Activated CD4-positive, alpha-beta T cell treated with anti-CD3 and anti-CD28 coated beads, Interleukin-10, Interleukin-2, amounts not matched to agents 100 ng/mL and 50 ng/mL, durations not matched to agents 16 hours and 8 hours (primary cell): ENCODE data around the gene TSR2.
"Not testable (repeated sequence)": the region's sequence is repeated elsewhere in the genome, so short reads cannot be mapped to it uniquely, and the experiment has no call there.

Source experiments
- DNase-seq: peaks from one replicate; pipeline ENCODE4 v3.0.0-alpha.2; 2020

Gene TSR2

DNA sequence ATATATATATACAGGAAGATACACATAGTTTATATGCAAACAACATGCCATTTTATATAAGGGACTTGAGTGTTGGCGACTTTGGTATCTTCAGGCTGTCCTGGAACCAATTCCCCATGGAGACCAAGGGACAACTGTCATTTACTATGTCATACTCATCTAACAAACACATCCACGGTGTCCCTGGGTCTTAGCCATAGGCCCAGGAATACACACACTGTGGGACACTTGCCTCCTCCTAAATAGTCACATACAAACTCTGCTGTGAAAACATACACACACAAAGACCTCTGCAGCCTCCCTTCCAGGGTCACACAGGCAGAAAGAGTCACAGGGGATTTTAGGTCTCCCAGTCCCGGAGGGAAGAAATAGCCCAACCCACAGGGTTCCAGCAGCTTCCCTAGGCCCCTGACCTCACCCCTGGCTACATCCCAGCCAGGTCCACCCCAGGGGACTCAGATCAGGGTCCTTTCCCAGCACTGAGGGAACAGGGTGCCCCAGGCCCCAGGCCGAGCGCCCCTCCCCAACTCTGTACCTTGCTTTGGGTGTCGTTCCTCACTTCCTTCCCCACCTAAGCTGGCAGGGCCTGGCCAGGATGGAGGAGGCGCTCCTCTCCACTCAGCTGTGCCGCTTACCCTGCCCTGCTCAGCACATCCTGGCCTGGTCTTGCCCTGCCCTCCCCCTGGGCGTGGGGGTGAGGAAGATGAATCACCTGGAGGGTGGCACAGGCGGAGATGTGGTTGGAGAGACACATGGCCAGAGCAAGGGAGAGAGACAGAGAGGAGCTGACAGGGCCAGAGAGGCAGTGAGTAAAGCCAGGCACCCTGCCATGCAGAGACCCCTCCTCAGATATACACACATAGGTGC is 34.0 kb downstream of the TSR2 start:
- no peak for DNase-seq

DNA sequence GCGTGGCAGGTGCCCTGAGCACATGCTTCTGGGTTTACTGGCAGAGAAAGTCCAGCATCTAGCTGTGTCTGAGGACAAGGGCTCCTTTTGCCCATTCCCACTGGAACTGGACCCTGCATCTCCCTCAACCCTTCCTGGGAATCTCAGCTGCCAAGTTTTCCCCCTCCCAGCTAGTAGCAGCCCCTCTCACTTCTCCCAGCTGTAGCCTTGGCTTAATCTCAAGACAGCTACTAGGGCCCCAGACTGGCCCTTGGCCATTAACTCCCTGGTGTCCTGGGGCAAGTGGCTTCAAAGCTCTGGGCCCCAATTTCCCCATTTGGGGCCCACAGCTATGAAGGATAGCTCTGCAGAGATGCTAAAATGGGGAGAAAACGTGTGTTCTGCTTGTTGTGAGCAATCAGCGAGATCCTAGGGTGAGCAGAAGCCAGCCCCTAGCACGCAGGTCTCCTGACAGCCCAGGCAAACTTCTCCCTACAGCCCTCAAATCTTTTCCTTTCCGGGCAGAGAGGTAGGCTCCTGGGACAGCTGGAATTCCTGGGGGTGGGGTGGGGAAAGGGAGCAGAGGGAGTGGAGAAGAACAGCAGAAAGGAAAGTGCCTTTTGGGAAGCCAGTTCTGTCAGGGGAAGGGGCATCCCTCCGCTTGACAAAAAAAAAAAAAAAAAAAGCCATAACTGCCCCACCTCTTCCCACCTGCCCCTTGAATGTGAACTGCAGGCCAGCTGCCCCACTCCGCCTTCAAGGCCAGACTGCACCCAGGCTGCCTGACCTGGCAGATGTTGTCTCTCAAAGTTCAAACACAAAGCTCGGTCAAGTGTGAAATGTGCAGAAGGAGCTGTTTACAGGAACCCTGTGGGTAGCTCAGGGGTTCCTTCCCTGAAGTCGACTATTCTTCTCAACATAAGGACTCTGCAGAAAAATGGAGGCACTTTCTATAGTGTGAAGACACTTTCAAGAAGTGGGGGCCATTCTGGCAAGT is 39.2 kb downstream of the TSR2 start:
- DNase-seq: no peak

DNA sequence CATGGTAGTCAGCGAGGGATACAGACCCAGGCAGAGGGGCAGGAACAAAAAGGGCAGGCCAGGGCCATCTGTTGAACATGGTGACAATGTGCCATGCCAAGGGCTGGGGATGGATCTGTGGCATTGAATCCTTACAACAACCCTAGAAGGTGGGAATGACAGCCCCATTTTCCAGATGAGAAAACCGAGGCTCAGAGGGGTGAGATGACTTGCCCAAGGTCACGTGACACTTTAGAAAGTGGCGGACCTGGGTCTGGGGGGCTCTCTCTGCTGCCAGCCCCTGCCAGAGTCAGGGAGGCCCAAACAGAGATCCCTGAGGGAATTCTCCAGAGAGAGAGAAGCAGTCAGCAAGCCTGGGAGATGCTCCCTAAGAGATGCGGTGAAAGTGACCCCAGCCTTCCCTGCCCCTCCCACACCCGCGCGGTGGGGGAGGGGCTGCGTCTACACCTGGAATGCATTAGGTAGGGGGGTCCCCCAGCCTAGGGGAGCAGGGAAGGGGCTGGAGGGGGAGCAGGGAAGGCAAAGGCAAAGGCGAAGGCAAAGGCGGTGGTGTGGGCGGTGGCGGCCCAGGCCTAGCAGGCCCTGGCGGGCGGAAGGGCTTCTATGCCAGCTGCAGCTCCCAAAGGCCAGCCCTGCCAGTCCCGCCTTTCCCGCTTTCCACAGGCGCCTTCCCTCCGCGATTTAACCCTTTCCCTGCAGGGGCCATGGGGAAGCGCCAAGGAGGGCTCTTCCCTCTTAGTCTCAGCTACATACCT is 42.8 kb downstream of the TSR2 start:
- DNase-seq: no peak

DNA sequence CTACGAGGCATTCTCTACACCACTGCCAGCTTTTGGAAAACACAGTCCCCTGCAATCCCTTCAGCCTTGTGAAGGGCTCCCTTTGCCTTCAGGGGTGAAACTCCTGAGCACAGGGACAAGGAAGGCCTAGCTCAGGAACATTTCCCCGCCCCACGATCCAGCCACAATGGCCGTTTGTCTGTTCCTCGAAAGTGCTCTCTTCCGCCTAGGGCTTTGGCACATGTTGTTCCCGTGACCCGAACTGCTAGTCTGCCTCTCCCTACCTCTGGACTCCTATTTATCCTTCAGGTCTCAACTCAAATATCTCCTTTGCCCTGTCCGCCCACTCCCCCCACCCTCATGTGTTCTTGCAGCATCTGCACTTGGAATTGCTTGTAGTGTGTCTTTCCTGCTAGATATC is 43.7 kb downstream of the TSR2 start:
- no peak for DNase-seq

DNA sequence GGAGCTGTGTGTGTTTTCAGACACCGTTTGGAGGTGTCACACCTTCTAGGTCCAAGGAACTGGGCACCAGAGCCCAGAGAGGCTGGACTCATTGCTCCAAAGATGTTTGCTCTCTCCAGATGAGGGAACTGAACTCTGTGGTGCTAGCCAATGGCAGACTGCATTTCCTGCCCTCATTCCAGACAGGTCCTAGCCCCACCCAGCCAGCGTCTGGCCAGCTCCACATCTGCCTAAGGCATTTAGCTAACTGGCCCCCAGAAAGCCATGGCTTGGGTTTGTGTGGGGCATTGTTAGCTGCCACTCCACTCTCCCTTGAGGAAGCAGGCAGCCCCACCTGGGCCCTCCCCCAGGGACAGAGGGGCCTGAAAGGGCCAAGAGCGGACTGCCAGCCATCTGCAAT is 44.5 kb downstream of the TSR2 start:
- DNase-seq: no peak

DNA sequence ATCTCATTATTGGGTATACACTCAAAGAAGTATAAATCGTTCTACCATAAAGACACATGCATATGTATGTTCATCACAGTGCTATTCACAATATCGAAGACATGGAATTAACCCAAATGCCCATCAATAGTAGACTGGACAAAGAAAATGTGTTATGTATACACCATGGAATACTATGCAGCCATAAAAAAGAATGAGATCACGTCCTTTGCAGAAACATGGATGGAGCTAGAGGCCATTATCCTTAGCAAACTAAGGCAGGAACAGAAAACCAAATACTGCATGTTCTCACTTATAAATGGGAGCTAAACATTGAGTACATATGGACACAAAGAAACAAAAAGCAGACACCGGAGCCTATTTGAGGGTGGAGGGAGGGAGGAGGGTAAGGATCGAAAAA is 49.6 kb downstream of the TSR2 start:
- not testable (repeated sequence) for DNase-seq

DNA sequence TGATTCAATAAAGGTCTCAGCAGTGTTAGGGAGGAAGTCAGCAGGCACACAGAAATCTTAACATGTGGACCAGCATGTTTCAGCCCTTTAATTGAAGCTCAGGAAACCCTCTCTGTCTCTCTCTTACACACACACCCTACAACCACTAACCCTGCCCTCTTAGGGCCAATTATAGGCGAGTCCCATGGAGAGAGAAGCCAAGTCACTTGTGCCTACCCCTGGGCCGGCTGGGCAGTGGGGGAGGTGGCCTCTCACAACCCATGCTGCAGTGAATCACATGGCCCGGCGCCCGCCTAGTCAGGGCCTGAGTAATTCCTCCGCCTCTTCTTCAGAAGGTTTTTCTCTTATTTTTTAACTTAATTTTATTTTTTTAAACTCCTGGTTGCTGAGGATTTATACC is 52.1 kb downstream of the TSR2 start:
- DNase-seq: no peak

DNA sequence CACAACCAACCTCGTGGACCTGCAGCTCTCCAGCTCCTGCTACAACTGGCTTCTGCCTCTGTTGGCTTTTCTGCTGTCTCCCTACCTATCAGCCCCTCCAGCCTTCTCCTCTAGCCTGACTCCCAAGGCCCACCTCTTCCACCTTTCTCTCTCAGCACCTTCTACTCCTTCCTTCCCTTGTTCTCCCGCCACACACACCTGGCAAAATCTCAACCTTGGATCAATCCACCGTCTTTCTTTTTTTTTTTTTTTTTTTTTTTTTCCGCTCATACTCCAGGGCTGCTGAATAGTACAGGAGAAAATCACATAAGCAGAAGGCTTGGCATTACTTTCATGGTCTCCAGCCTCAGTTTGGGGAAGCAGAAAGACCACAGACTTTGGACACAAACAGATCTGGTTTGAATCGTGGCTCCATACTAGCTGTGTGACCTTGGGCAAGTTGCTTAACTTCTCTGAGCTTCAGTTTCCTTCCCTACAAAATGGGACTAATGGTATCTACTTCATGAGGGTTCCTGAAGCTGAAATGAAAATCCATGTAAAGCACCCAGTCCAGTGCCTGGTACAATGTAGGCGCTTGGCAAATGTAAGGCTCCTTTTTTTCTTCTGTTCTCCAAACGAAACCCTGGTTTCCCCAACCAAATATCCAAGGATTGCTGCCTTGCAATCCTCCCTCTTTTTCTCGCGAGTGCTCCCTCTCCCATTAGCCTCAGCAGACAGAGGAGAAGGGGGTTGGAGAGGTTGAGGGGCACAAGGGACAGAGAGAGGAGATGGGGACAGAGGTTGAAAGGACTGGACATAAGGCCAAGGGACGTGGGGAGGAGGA is 54.2 kb downstream of the TSR2 start:
- DNase-seq: no peak
